Neuronal stem cell (in vitro differentiated cells): ENCODE data around the gene KCNQ1.

Source experiments
- DNase-seq: peaks from one replicate; pipeline ENCODE4 v3.0.0-alpha.2; 2013; ENCODE audit warnings: low spot score
- H2AFZ ChIP-seq: one replicate; pipeline ENCODE4 v1.6.1; 2013; ENCODE audit warnings: mild to moderate bottlenecking, low read length, inconsistent platforms
- H2AK5ac ChIP-seq: 2 replicates; pipeline ENCODE4 v1.6.1; 2013; ENCODE audit warnings: low read depth, mild to moderate bottlenecking, inconsistent platforms, low read length, moderate library complexity, mixed read lengths
- H2BK120ac ChIP-seq: 2 replicates; pipeline ENCODE4 v1.6.1; 2013; ENCODE audit warnings: low read depth, mild to moderate bottlenecking, inconsistent platforms, low read length, moderate library complexity, mixed read lengths
- H2BK12ac ChIP-seq: one replicate; pipeline ENCODE4 v1.6.1; 2013; ENCODE audit warnings: low read length, inconsistent platforms
- H2BK15ac ChIP-seq: 2 replicates; pipeline ENCODE4 v1.6.1; 2013; ENCODE audit warnings: mild to moderate bottlenecking, low read length, inconsistent platforms, mixed read lengths
- H2BK5ac ChIP-seq: one replicate; pipeline ENCODE4 v1.6.1; 2013; ENCODE audit warnings: inconsistent platforms, mild to moderate bottlenecking, low read length, moderate library complexity
- H3K14ac ChIP-seq: one replicate; pipeline ENCODE4 v1.6.1; 2013; ENCODE audit warnings: low read length, inconsistent platforms
- H3K18ac ChIP-seq: 2 replicates; pipeline ENCODE4 v1.6.1; 2013; ENCODE audit warnings: low read length, inconsistent platforms
- H3K23ac ChIP-seq: 2 replicates; pipeline ENCODE4 v1.6.1; 2013; ENCODE audit warnings: low read depth, mild to moderate bottlenecking, mixed read lengths, low read length, inconsistent platforms; ENCODE audit not compliant: poor library complexity
- H3K27ac ChIP-seq: replicated peaks from 3 replicates; pipeline ENCODE4 v1.5.1; 2013; ENCODE audit warnings: low read length, inconsistent platforms
- H3K27me3 ChIP-seq, 3 experiments: 2 replicates each; pipeline ENCODE4 v1.6.1; 2013; ENCODE audit warnings: low read length in 3 of 3, mild to moderate bottlenecking in 2 of 3, inconsistent platforms in 1 of 3, low read depth in 1 of 3, mixed read lengths in 1 of 3, moderate library complexity in 1 of 3; ENCODE audit not compliant: control insufficient read depth in 3 of 3, insufficient read depth in 3 of 3
- H3K36me3 ChIP-seq, 2 donors: replicated peaks in 1 of 2; 2 replicates each; pipeline ENCODE4 v1.6.1; 2013; ENCODE audit warnings: low read length in 2 of 2; ENCODE audit not compliant: control insufficient read depth in 2 of 2, insufficient read depth in 2 of 2
- H3K4ac ChIP-seq: 2 replicates; pipeline ENCODE4 v1.6.1; 2013; ENCODE audit warnings: inconsistent platforms, mild to moderate bottlenecking, low read length, moderate library complexity
- H3K4me1 ChIP-seq, 2 donors: 1 replicate in 1 of 2; 2 replicates in 1 of 2; pipeline ENCODE4 v1.6.1; 2013; ENCODE audit warnings: low read length in 2 of 2, low read depth in 1 of 2; ENCODE audit not compliant: control insufficient read depth in 2 of 2, insufficient read depth in 1 of 2
- H3K4me2 ChIP-seq: one replicate; pipeline ENCODE4 v1.6.1; 2013; ENCODE audit warnings: mild to moderate bottlenecking, low read length, inconsistent platforms; ENCODE audit not compliant: insufficient read depth, poor library complexity, severe bottlenecking
- H3K4me3 ChIP-seq, 2 donors: 2 replicates each; pipeline ENCODE4 v1.5.1; 2013; ENCODE audit warnings: low read length in 2 of 2, mild to moderate bottlenecking in 2 of 2, inconsistent platforms in 1 of 2, moderate library complexity in 1 of 2
- H3K79me1 ChIP-seq: one replicate; pipeline ENCODE4 v1.6.1; 2013; ENCODE audit warnings: low read depth, mild to moderate bottlenecking, inconsistent platforms, low read length, moderate library complexity
- H3K9ac ChIP-seq: one replicate; pipeline ENCODE4 v1.6.1; 2013; ENCODE audit warnings: mild to moderate bottlenecking, low read depth, low read length, inconsistent platforms; ENCODE audit not compliant: poor library complexity
- H3K9me3 ChIP-seq, 2 donors: replicated peaks in 1 of 2; 2 replicates each; pipeline versions ENCODE3 to v1.6.1; 2013; ENCODE audit warnings: low read length in 2 of 2, mild to moderate bottlenecking in 2 of 2, inconsistent platforms in 1 of 2, low read depth in 1 of 2, mixed read lengths in 1 of 2, moderate library complexity in 1 of 2; ENCODE audit not compliant: control insufficient read depth in 2 of 2, insufficient read depth in 1 of 2
- H4K8ac ChIP-seq: one replicate; pipeline ENCODE4 v1.6.1; 2013; ENCODE audit warnings: low read depth, mild to moderate bottlenecking, inconsistent platforms, low read length, moderate library complexity
- H4K91ac ChIP-seq: one replicate; pipeline ENCODE4 v1.6.1; 2013; ENCODE audit warnings: low read length, low read depth, mild to moderate bottlenecking, inconsistent platforms; ENCODE audit not compliant: poor library complexity
- WGBS, 2 donors: extraction: QIAGEN DNeasy Blood & Tissue Kit; methylation state at CpG; one replicate each; pipeline ENCODE4 v1.1.7; 2013; ENCODE audit warnings: missing lambda C conversion rate in 2 of 2, mixed read lengths in 1 of 2; ENCODE audit not compliant: insufficient read length in 2 of 2, insufficient replicate concordance in 1 of 2; ENCODE audit errors: extremely low coverage in 2 of 2; 5-methylcytosine and 5-hydroxymethylcytosine counted together

KCNQ1 gene

DNA sequence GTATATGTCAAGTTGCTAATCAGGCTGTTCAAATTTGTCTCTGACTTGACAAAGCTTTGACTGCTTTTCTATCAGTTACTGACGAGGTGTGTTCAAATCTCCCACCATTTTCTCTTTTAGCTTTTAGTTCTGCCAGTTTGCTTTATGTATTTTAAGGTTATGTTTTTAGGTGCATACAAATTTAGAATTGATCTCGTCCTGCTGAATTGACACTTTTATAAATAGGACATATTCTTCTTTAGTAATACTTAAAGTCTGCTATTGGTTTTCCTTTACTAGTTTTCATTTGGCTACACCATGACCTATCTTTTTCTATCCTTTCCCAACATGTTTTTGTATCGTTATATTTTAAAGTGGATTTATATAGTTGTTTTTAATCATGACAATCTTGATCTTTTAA is 320.7 kb downstream of the KCNQ1 start:
- Histone ChIP-seq H3K4me3 (no peak overlapping the region), H3K9me3 (no peaks in the 10 kb centered on the region), H3K18ac (no peak overlapping the region), H2AFZ (no peak overlapping the region), H4K8ac (no peak overlapping the region), H2BK5ac (no peak overlapping the region), H3K36me3 (peaks cover 0 to 1% of the 10 kb centered on the region in 2 donors), H4K91ac (no peak overlapping the region), H3K4ac (no peak overlapping the region), H3K23ac (no peak overlapping the region), H2BK120ac (no peak overlapping the region), H3K14ac (no peak overlapping the region), H2BK12ac (no peak overlapping the region), H3K79me1 (no peaks in the 10 kb centered on the region), H2AK5ac (no peak overlapping the region), H3K27ac (no peak overlapping the region), H3K4me1 (peaks cover 0 to 2% of the 10 kb centered on the region in 2 donors), H3K4me2 (no peak overlapping the region), H3K27me3 (peaks cover 0 to under 1% (median 0%) of the 10 kb centered on the region in 3 experiments), H2BK15ac (no peak overlapping the region), H3K9ac (no peak overlapping the region)
- WGBS, 2 donors, result no CpG with 5 or more reads among the region's 3 CpGs
- DNase-seq, result no peak

DNA sequence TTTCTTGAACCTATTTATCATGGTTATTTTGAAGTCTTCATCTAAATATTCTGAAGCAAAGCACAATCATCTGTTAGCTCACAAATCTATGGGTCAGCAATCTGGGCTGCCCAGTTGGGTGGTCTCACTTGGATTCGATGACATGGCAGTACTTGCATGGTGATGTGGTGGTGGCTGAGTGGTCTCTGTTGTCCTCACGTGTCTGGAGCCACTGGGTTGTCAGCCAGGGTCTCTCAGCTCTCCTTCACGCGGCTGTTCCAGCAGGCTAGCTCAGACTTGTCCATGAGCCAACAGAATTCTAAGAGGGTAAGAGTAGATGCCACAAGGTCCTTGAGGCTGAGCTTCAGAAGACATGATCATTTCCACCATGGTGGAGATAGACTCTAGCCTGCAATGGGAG is 321.4 kb downstream of the KCNQ1 start:
- H2AFZ ChIP-seq, result no peak overlapping the region
- H4K8ac ChIP-seq, result no peak overlapping the region
- no peak overlapping the region for H3K18ac ChIP-seq
- no peak overlapping the region for H3K14ac ChIP-seq
- H2AK5ac ChIP-seq, result no peak overlapping the region
- H3K4me1 ChIP-seq, result peaks cover 0 to 2% of the 10 kb centered on the region in 2 donors
- no peak overlapping the region for H2BK120ac ChIP-seq
- peaks cover 0 to 1% of the 10 kb centered on the region in 2 donors for H3K36me3 ChIP-seq
- H3K79me1 ChIP-seq, result no peaks in the 10 kb centered on the region
- peaks cover 0 to 6% (median 0%) of the 10 kb centered on the region in 3 experiments for H3K27me3 ChIP-seq
- WGBS, 2 donors, result no CpG with 5 or more reads among the region's 4 CpGs
- H3K9me3 ChIP-seq, result no peaks in the 10 kb centered on the region
- no peak for DNase-seq
- no peak overlapping the region for H3K27ac ChIP-seq
- no peak overlapping the region for H3K4ac ChIP-seq
- H3K4me3 ChIP-seq, result no peak overlapping the region
- H3K9ac ChIP-seq, result no peak overlapping the region
- H4K91ac ChIP-seq, result no peak overlapping the region
- no peak overlapping the region for H3K4me2 ChIP-seq
- H2BK5ac ChIP-seq, result no peak overlapping the region
- H2BK12ac ChIP-seq, result no peak overlapping the region
- H2BK15ac ChIP-seq, result no peak overlapping the region
- H3K23ac ChIP-seq, result no peak overlapping the region

DNA sequence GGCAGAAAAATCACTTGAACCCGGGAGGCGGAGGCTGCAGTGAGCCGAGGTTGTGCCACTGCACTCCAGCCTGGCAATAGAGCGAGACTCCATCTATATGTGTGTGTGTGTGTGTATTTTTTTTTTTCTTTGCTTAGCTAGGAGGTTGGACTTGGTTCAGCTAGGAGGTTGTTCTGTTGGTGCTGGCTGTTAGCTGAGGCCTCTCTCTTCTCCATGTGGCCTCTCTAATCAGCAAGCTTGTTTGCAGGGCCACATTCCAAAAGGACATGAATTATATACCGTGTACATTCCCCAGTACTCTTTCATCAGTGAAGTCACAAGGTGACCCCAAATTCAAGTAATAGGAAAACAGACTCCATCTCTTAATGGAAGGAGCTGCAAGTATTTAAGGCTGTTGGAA is 322.3 kb downstream of the KCNQ1 start:
- Histone ChIP-seq H2AFZ (no peak overlapping the region), H2BK15ac (no peak overlapping the region), H3K4me2 (no peak overlapping the region), H3K14ac (no peak overlapping the region), H2BK120ac (no peak overlapping the region), H3K79me1 (no peaks in the 10 kb centered on the region), H2BK5ac (no peak overlapping the region), H2AK5ac (no peak overlapping the region), H3K9me3 (no peaks in the 10 kb centered on the region), H3K27ac (no peak overlapping the region), H3K18ac (no peak overlapping the region), H3K4me3 (no peak overlapping the region), H3K4me1 (peaks cover 0 to 2% of the 10 kb centered on the region in 2 donors), H4K91ac (no peak overlapping the region), H3K36me3 (peaks cover 0 to 1% of the 10 kb centered on the region in 2 donors), H4K8ac (no peak overlapping the region), H2BK12ac (no peak overlapping the region), H3K23ac (no peak overlapping the region), H3K27me3 (peaks cover 0 to 12% (median 0%) of the 10 kb centered on the region in 3 experiments), H3K9ac (no peak overlapping the region), H3K4ac (no peak overlapping the region)
- no peak for DNase-seq
- no CpG with 5 or more reads among the region's 5 CpGs for WGBS, 2 donors

DNA sequence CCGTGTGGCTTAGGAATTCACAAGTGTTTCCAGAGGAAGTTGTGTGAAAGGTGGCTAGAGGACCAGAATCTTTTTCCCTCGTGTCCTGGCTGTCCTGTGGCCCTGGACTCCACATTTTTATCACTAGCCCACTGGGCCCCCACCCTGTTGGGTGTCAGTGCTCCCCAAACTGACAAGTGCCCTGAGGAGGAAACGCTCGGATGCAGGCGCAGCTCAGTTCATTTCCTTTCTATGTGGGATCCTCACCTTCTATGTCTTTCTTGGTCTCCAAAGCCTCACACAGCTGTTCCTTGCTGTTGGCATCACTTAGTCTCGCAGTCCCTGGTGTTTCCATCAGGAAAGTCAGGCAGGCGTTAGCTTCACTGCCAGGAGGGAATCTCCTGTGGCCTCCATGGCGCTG is 323.0 kb downstream of the KCNQ1 start:
- DNase-seq, result no peak
- peaks cover 0 to 19% (median 0%) of the 10 kb centered on the region in 3 experiments for H3K27me3 ChIP-seq

More for the DNA sequence above, 323.0 kb downstream of the KCNQ1 start:
- H3K27ac ChIP-seq, result no peak overlapping the region
- H2BK120ac ChIP-seq, result no peak overlapping the region
- no peak overlapping the region for H3K4me2 ChIP-seq
- H3K79me1 ChIP-seq, result no peaks in the 10 kb centered on the region
- no peak overlapping the region for H2AK5ac ChIP-seq
- H3K4me1 ChIP-seq, result peaks cover 0 to 2% of the 10 kb centered on the region in 2 donors
- no peak overlapping the region for H2BK5ac ChIP-seq
- no peak overlapping the region for H3K4ac ChIP-seq
- H3K18ac ChIP-seq, result no peak overlapping the region
- H3K9me3 ChIP-seq, result no peaks in the 10 kb centered on the region
- WGBS, 2 donors, result no CpG with 5 or more reads among the region's 8 CpGs
- no peak overlapping the region for H2BK12ac ChIP-seq
- no peak overlapping the region for H3K14ac ChIP-seq
- H3K36me3 ChIP-seq, result peaks cover 0 to 1% of the 10 kb centered on the region in 2 donors
- H4K91ac ChIP-seq, result no peak overlapping the region
- H2BK15ac ChIP-seq, result no peak overlapping the region
- no peak overlapping the region for H4K8ac ChIP-seq
- H2AFZ ChIP-seq, result no peak overlapping the region
- H3K23ac ChIP-seq, result no peak overlapping the region
- no peak overlapping the region for H3K4me3 ChIP-seq
- H3K9ac ChIP-seq, result no peak overlapping the region
